Measurements from ENCODE around the gene KIF19. TPM values are rescaled to one million over a fixed set of nuclear protein-coding genes. Genes with fewer than 3 reads are reported as not detected.

Gene KIF19
- total RNA-seq, 1 donor = not detected

DNA sequence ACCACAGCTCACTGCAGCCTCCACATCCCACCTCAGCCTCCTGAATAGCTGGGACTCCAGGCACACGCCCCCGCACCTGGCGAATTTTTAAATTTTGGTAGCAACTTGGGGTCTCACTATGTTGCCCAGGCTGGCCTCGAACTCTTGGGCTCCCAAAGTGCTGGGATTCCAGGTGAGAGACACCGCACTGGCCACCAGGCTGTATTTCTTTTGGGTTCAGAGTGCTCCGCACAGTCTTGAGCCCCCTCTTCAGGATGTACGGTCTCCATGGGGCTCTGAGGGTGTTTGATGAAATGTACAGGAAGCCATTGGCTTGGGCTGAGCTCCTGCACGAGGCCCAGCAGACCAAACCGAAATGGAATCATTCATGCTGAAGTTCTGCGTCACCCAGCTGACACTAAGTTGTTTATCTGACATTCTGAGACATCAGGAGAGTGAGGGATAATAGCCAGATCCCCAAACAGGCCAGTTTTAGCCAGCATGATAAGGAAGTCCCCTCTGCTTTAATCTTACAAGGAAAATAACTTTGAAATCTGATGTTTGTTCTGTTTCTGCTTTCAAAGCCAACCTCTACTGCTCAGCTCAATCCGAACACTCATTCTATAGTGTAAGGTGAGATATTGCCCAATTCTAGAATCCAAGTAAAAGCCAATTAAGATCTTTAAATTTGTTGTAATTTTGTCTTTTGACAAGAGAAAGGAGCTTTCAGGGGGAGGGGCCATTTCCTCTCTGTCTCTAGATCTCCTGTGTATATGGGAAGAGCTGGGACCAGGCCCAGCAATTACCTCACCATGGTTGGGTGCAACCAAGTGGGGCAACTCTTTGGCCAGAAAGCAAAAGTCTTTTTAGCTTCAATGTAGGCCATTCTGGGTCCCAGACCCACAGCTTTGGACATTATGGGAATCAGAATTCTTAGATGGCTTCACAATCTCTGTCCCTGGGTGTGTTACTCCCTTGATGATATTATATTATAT, 64.9 kb downstream of the KIF19 start:
- DNase-seq (ENCODE audit: low read depth) = no peak
- no peak overlapping the region for H3K4me3 ChIP-seq (ENCODE audit: low read depth, low read length)
- TF ChIP-seq, protein P1, sequence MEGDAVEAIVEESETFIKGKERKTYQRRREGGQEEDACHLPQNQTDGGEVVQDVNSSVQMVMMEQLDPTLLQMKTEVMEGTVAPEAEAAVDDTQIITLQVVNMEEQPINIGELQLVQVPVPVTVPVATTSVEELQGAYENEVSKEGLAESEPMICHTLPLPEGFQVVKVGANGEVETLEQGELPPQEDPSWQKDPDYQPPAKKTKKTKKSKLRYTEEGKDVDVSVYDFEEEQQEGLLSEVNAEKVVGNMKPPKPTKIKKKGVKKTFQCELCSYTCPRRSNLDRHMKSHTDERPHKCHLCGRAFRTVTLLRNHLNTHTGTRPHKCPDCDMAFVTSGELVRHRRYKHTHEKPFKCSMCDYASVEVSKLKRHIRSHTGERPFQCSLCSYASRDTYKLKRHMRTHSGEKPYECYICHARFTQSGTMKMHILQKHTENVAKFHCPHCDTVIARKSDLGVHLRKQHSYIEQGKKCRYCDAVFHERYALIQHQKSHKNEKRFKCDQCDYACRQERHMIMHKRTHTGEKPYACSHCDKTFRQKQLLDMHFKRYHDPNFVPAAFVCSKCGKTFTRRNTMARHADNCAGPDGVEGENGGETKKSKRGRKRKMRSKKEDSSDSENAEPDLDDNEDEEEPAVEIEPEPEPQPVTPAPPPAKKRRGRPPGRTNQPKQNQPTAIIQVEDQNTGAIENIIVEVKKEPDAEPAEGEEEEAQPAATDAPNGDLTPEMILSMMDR (IDR thresholded peaks at IDR 0.05; ENCODE audit: insufficient read depth, low read depth, low read length) = no peak

DNA sequence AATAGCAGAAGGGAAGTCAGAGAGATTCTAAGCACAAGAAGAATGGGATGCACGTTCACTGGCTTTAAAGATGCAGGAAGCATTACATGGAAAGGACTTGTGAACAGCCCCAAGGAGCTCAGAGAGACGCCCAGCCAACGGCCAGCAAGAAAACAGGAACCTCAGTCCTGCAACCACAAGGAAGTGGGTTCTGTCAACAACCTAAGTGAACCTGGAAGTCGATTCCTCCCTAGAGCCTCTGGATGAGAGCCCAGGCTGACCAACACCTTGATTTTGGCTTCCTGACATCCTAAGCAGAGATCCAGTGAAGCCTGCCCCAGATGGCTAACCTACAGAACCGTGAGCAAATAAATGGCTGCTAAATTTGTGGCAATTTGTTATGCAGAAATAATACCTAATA, 65.7 kb downstream of the KIF19 start:
- H3K4me3 ChIP-seq (ENCODE audit: low read depth, low read length) = no peak overlapping the region
- TF ChIP-seq, protein P1 (IDR thresholded peaks at IDR 0.05; ENCODE audit: insufficient read depth, low read depth, low read length) = no peak
- DNase-seq (ENCODE audit: low read depth) = no peak

GRCh38 chr17:74392848-74393247, 66.8 kb downstream of the KIF19 start:
- H3K4me3 ChIP-seq (ENCODE audit: low read depth, low read length) = no peak overlapping the region
- TF ChIP-seq, protein P1 (IDR thresholded peaks at IDR 0.05; ENCODE audit: insufficient read depth, low read depth, low read length) = no peak
- no peak for DNase-seq (ENCODE audit: low read depth)

- no peak for DNase-seq (ENCODE audit: low read depth)
- TF ChIP-seq, protein P1 (IDR thresholded peaks at IDR 0.05; ENCODE audit: insufficient read depth, low read depth, low read length) = no peak
- no peak overlapping the region for H3K4me3 ChIP-seq (ENCODE audit: low read depth, low read length)
These were observed 67.4 kb downstream of the KIF19 start for GRCh38 chr17:74393346-74393942.

DNA sequence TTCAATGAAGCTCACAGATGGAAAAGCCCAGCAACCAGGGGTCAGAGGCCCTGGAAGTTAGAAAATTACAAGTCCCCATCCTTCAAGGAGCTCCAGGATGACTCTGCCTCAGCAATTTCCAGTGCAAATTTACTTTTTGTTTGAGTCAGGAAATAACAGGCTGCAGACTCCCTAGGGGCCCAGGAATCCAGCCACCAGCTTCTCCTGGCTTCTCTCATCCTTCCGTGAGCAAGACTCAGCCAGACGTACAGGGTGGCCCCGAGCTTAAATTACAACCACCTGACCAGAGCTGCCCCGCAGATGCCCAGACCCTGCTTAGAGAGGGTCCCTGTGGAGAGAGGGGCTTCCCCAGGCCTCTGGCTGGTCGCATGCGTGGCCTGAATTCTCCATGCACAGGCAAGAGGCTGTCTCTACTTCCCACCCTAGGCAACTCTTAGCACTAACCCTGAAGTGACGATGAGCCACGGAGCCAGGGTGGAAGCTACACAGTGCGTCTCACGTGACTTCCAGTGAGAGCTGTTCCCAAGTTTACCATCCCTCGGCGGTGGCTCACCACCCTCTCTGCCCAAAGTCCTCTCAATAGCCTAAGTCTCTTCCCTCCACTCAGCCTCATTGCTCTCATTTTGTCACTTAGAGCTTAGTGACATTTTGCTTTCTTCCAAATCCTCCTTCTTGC, 68.4 kb downstream of the KIF19 start:
- TF ChIP-seq, protein P1 (IDR thresholded peaks at IDR 0.05; ENCODE audit: insufficient read depth, low read depth, low read length) = no peak
- DNase-seq (ENCODE audit: low read depth) = no peak

GRCh38 chr17:74394977-74395376, 69.0 kb downstream of the KIF19 start:
- H3K4me3 ChIP-seq (ENCODE audit: low read depth, low read length) = no peak overlapping the region
- TF ChIP-seq, protein P1 (IDR thresholded peaks at IDR 0.05; ENCODE audit: insufficient read depth, low read depth, low read length) = no peak
- no peak for DNase-seq (ENCODE audit: low read depth)

More for the DNA sequence above, 68.4 kb downstream of the KIF19 start:
- no peak overlapping the region for H3K4me3 ChIP-seq (ENCODE audit: low read depth, low read length)

All from fibroblast of villous mesenchyme (primary cell).